ENCODE results near the gene RRBP1. TPM values are rescaled to one million over a fixed set of nuclear protein-coding genes. Genes with fewer than 3 reads are reported as not detected.

Gene RRBP1
- total RNA-seq, 1 donor from 2014 or later = 54.8 TPM

DNA sequence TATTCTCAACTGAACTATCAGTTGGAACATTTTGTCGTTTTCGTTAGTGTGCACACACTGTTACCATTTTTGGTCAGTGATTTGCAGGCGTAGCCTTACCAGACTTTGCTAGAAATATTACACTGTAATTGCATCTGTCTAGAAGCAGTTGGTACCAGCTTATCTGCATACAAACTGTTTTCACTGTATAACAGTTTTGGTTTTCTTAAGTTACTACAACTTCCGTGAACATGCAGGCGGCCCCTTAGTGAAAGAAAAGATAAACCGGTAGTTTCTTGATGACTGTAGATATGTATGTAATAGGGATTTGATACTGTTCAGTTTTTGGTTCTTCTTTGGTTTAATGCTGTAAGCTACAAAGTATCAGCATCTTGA, 110.9 kb downstream of the RRBP1 start:
- no peaks in the 10 kb centered on the region for H3K9me3 Mint-ChIP-seq
- peaks cover 23% of the 10 kb centered on the region for H3K4me1 Mint-ChIP-seq (ENCODE audit: low read depth)
- peak overlapping the region; percentile 89 for H3K4me3 Mint-ChIP-seq
- H3K27me3 Mint-ChIP-seq (ENCODE audit: insufficient read depth) = peaks cover 6% of the 10 kb centered on the region
- H3K27ac Mint-ChIP-seq = peak overlapping the region; percentile 93
- intact Hi-C loops (cut with micrococcal nuclease) = loop anchor here (2.0 to 5.0 kb wide), 4 partner anchors 40 to 716 kb away; partner anchors contain the start of genes KAT14, MGME1, PET117 and SNX5
- no peak for DNase-seq (ENCODE audit: low spot score)
- peaks cover 2% of the 10 kb centered on the region for H3K36me3 Mint-ChIP-seq (ENCODE audit: low read depth)

DNA sequence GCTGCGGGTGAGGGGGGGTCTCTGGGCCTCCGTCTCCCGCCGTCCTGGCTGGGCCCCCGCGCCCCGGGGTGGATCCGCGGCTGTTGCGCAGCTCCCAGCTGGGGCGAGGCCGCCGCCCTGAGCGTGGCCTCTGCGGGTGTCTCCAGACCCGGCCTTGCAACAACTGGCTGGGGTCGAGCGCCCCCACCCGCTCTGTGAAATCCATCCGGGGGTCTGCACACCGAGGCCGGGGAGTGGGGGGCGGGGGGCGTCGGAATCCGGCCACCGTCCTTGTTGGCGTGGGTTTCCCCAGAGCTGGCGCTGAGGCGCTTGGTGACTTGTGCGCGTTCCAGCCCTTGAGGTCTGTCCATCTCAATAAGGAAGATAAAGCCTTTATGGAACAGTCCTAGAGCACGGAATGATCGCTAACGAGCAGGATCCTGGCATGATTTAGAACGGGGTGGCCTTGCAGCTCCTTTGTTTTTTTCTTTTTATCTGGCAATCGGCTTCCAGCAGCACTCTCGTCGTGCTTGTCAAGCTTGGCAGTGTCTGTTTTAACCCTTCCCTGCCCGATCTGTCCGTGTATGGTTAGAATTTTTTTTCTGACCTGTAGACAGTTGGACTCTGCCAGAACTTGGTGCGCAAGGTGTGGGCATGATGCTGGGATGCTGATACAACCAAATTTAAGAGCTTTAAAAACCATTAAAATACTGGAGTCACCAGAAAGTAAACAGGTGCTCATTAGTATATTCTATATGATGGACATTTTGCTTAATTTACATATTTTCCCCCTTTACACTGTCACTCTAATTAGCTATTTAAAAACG, 111.5 kb downstream of the RRBP1 start:
- Mint-ChIP-seq H3K4me3 (peak overlapping the region; percentile 89), H3K4me1 (ENCODE audit: low read depth) (peaks cover 23% of the 10 kb centered on the region), H3K36me3 (ENCODE audit: low read depth) (peaks cover 2% of the 10 kb centered on the region), H3K27ac (peak overlapping the region; percentile 93), H3K9me3 (no peaks in the 10 kb centered on the region), H3K27me3 (ENCODE audit: insufficient read depth) (peaks cover 6% of the 10 kb centered on the region)
- intact Hi-C loops (cut with micrococcal nuclease) = loop anchor here (1.0 to 5.0 kb wide), 7 partner anchors 33 to 717 kb away; partner anchors contain the start of genes BFSP1, KAT14, MGME1 and PET117
- DNase-seq (ENCODE audit: low spot score) = no peak

DNA sequence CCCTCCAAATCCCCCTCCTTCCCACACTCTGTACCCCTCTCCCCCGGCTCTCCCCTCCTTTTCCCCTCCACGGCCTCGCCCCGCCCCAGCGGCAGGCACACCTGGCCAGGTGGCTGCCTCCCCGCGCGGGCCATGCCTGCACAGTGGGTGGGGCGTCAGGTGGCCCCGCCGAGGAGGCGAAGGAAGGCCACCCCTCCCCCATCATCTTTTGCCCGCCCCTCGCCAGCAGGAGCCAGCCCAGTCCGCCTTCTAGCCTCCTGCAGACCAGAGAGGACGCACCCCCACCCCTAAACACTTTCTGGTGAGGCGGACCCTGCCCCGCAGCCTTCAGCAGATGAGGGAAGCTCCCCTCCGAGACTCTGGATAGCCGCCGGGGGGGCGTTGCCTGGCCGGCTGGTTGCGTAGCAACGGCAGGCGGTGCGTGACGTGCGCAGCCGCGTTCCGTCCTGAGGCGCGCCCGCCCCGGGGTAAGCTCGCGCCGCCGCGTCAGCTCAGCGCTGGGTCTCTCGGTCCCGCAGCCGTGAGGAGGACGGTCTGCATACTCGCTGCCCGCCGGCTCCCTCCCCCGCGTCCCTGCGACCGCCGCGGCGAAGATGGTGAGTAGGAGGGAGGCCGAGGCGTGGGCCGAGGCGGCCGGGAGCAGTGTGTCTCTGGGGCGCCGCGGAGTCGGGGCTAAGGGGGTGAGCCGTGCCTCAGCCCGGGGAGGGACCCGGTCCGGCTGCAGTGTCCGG, 112.3 kb downstream of the RRBP1 start, which contains the start of gene DSTN:
TSS of gene DSTN (plus strand) at position 460 of the 731 bp plus-strand sequence. CDS start at position 594, 134 bp downstream.
- Mint-ChIP-seq H3K36me3 (ENCODE audit: low read depth) (peaks cover 2% of the 10 kb centered on the region), H3K27ac (peak within 1 kb of the TSS; percentile 93), H3K27me3 (ENCODE audit: insufficient read depth) (peaks cover 6% of the 10 kb centered on the region), H3K4me1 (ENCODE audit: low read depth) (peaks cover 19% of the 10 kb centered on the region), H3K9me3 (no peaks in the 10 kb centered on the region), H3K4me3 (peak within 1 kb of the TSS; percentile 94)
- intact Hi-C loops (cut with micrococcal nuclease) = loop anchor here (1.0 to 5.0 kb wide), 10 partner anchors 11 to 938 kb away; partner anchors contain the start of genes BFSP1, KAT14, MGME1 and PET117
- DNase-seq (ENCODE audit: low spot score) = peak; percentile 86

DNA sequence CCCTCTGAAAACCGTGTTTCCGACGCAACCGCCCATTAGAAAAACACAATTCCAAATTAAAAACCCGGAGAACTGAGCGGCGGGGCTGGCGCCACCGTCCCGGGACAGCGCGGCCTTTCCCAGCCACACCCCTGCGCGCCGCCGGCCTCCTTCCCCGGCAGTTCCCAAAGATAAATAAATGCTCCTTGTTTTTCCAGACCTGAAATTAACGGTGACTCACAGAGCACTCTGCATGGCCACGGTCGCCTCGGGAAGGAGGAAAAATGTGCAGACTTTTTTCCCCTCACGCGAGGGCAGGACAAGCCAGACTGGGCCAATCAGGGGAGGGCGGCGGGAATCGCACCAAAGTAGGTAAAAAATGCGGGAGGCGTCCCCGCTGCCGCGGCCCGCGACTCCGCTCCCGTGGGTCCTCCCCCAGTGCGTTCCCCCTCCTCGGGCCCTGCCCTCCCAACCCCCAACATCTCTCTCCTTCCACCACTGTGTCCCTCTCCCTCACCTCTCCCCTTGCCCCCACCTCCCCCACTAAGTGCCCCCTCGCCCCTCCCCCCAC, 113.0 kb downstream of the RRBP1 start:
- peaks cover 2% of the 10 kb centered on the region for H3K36me3 Mint-ChIP-seq (ENCODE audit: low read depth)
- DNase-seq (ENCODE audit: low spot score) = peak; percentile 6
- H3K4me3 Mint-ChIP-seq = peak overlapping the region; percentile 94
- H3K27ac Mint-ChIP-seq = no peak overlapping the region
- peaks cover 8% of the 10 kb centered on the region for H3K27me3 Mint-ChIP-seq (ENCODE audit: insufficient read depth)
- H3K9me3 Mint-ChIP-seq = no peaks in the 10 kb centered on the region
- peaks cover 19% of the 10 kb centered on the region for H3K4me1 Mint-ChIP-seq (ENCODE audit: low read depth)
- intact Hi-C loops (cut with micrococcal nuclease) = loop anchor here (1.0 kb wide), 3 partner anchors 11 to 938 kb away; partner anchors contain the start of genes RRBP1 and SEC23B

DNA sequence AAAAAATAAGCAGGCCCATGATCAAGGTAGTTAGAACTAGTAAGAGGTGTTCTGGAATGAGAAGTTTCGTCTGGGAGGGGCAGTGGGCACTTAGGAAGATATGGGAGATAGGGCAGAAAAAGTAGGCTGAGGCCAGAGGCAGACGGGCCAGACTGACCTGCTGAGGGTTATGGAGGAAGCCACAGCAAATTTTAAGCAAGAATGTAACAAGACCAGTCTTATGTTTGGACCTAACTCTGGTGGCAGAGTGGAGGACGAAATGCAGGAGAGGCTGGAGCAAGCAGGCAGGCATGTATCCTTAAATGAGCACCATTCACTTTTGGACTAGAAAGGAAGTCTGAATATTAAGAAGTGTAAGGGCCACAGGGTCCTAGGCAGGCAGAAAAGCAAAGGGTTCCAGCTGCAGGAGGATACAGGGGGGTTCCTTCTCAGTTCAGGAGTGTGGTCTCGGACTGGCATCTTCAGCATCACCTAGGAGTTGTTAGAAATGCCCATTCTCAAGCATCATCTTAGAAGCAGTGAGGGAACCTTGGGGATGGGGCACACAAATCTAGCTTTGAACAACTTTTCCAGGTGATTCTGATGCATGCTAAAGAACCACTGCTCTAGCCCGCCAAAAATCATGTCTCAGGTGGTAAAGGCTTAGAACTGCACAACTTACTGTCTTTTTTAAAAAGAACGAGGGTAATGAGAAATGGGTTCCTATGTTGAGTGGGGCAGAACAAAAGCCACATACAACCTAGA, 113.8 kb downstream of the RRBP1 start:
- intact Hi-C loops (cut with micrococcal nuclease) = no loop called here
- no peak for DNase-seq (ENCODE audit: low spot score)
- Mint-ChIP-seq H3K9me3 (no peaks in the 10 kb centered on the region), H3K27ac (peak overlapping the region; percentile 20), H3K4me1 (ENCODE audit: low read depth) (peaks cover 19% of the 10 kb centered on the region), H3K4me3 (peak overlapping the region; percentile 68), H3K27me3 (ENCODE audit: insufficient read depth) (peaks cover 12% of the 10 kb centered on the region), H3K36me3 (ENCODE audit: low read depth) (peaks cover 2% of the 10 kb centered on the region)

DNA sequence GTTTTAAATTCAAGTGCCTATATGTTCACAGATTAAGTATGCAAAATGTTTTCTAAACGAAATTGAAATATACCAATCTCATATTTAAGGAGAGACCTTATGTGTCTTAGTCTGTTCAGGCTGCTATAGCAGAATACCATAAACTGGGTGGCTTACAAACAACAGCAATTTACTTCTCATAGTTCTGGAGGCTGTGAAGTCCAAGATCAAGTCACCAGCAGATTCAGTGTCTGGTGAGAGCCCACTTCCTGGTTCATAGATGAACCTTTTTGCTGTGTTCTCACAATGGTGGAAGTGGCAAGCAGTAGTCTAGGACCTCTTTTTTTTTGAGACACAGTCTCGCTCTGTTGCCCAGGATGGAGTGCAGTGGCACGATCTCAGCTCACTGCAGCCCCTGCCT, 115.7 kb downstream of the RRBP1 start:
- no peak overlapping the region for H3K4me3 Mint-ChIP-seq
- peaks cover 8% of the 10 kb centered on the region for H3K4me1 Mint-ChIP-seq (ENCODE audit: low read depth)
- no peaks in the 10 kb centered on the region for H3K36me3 Mint-ChIP-seq (ENCODE audit: low read depth)
- DNase-seq (ENCODE audit: low spot score) = no peak
- H3K9me3 Mint-ChIP-seq = no peaks in the 10 kb centered on the region
- intact Hi-C loops (cut with micrococcal nuclease) = no loop called here
- H3K27ac Mint-ChIP-seq = no peak overlapping the region
- peaks cover 12% of the 10 kb centered on the region for H3K27me3 Mint-ChIP-seq (ENCODE audit: insufficient read depth)

DNA sequence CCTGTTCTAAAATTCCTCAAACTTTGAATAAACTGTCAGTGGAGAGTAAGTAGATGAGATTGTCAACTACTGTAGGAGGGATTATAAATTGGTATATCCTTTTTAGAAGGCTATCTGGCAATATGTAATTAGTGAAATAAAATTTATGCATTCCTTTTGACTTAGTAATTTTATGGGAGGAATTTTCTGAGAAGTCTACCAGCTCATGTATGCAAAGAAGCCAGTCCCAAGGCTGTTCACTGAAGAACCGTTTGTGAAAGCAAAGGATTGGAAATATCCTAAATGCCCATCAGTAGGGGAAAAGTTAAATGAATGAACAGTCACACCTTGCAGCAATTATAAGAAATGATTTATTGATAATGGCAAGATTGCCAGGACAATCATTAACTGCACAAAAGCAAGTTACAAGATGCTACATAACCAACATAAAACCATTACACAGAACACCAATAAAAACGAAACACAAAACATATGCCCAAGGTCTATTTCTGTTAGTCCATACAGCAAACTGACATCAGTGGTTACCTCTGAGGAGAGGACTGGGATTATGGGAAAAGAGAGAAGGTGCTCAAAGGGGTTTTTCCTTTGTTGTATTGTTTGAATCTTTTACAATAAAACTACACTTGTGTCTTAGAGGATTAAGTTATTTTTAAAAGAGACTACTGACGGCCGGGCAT, 116.7 kb downstream of the RRBP1 start:
- H3K4me1 Mint-ChIP-seq (ENCODE audit: low read depth) = peaks cover 12% of the 10 kb centered on the region
- DNase-seq (ENCODE audit: low spot score) = no peak
- peaks cover 12% of the 10 kb centered on the region for H3K27me3 Mint-ChIP-seq (ENCODE audit: insufficient read depth)
- no peaks in the 10 kb centered on the region for H3K36me3 Mint-ChIP-seq (ENCODE audit: low read depth)
- H3K27ac Mint-ChIP-seq = no peak overlapping the region
- H3K4me3 Mint-ChIP-seq = no peak overlapping the region
- no peaks in the 10 kb centered on the region for H3K9me3 Mint-ChIP-seq
- intact Hi-C loops (cut with micrococcal nuclease) = no loop called here

Other genes starting within 250 kb of the RRBP1 start
- gene BFSP1, start 150.9 kb downstream of the RRBP1 start, total RNA-seq = 0.76 and 0.80 TPM in 2 replicates
- 58.2 and 58.8 TPM in 2 replicates for gene DSTN, start 112.2 kb downstream of the RRBP1 start, total RNA-seq
- gene BANF2, start 17.7 kb upstream of the RRBP1 start, total RNA-seq = not detected in 2 replicates